HG03439 (cell line): ENCODE data around the gene NUP58.

Source experiments
- ATAC-seq: cut with Tn5 transposase; IDR thresholded peaks from one replicate; pipeline ENCODE4 v1.9.1; 2021; ENCODE audit warnings: mild to moderate bottlenecking, moderate library complexity; ENCODE audit not compliant: unreplicated experiment

The NUP58 gene

GRCh38 chr13:25301347-25302113, at the start of gene NUP58:
NUP58 (plus strand) TSS chr13:25301625; CDS start chr13:25301774, 149 bp downstream.
- peak; percentile 98 for ATAC-seq

GRCh38 chr13:25252225-25252624, 49.2 kb upstream of the NUP58 start:
- ATAC-seq, result no peak

GRCh38 chr13:25252752-25253151, 48.7 kb upstream of the NUP58 start:
- ATAC-seq, result no peak

- no peak for ATAC-seq
Measured at GRCh38 chr13:25253702-25254101, 47.7 kb upstream of the NUP58 start.

- no peak for ATAC-seq
Measured at GRCh38 chr13:25262261-25262660, 39.2 kb upstream of the NUP58 start.

- no peak for ATAC-seq
Measured at GRCh38 chr13:25266706-25267105, 34.7 kb upstream of the NUP58 start.

- no peak for ATAC-seq
Measured at GRCh38 chr13:25267715-25268114, 33.7 kb upstream of the NUP58 start.

- ATAC-seq, result no peak
Measured at GRCh38 chr13:25268561-25268960, 32.9 kb upstream of the NUP58 start.

- ATAC-seq, result no peak
Measured at GRCh38 chr13:25276748-25277147, 24.7 kb upstream of the NUP58 start.

- no peak for ATAC-seq
Measured at GRCh38 chr13:25280396-25280795, 21.0 kb upstream of the NUP58 start.

- ATAC-seq, result no peak
Measured at GRCh38 chr13:25281193-25281934, 20.1 kb upstream of the NUP58 start.

- no peak for ATAC-seq
Measured at GRCh38 chr13:25281935-25282332, 19.5 kb upstream of the NUP58 start.

GRCh38 chr13:25286308-25286968, 15.0 kb upstream of the NUP58 start:
- ATAC-seq, result no peak

- ATAC-seq, result peak; percentile 98
Measured at GRCh38 chr13:25286969-25287961, 14.2 kb upstream of the NUP58 start, which contains the start of gene MTMR6. MTMR6 (minus strand) TSS chr13:25287488; CDS start chr13:25287247, 241 bp downstream.

GRCh38 chr13:25288966-25289365, 12.5 kb upstream of the NUP58 start:
- ATAC-seq, result no peak

GRCh38 chr13:25291691-25292090, 9.7 kb upstream of the NUP58 start:
- ATAC-seq, result no peak

- ATAC-seq, result no peak
Measured at GRCh38 chr13:25292301-25292700, 9.1 kb upstream of the NUP58 start.

GRCh38 chr13:25295228-25295627, 6.2 kb upstream of the NUP58 start:
- no peak for ATAC-seq

- ATAC-seq, result no peak
Measured at GRCh38 chr13:25295701-25296100, 5.7 kb upstream of the NUP58 start.

GRCh38 chr13:25300861-25301346, 521 bp upstream of the NUP58 start:
- peak; percentile 31 for ATAC-seq
